Left lung (tissue), 10 donors: ENCODE measurements around the gene SUSD2. TPM values are rescaled to one million over a fixed set of nuclear protein-coding genes. Genes with fewer than 3 reads are reported as not detected.

Experiments
- ATAC-seq: fragments of 200-7000 bp; cut with Tn5 transposase; one replicate; pipeline ENCODE4 v1.9.1; 2020; ENCODE audit warnings: moderate library complexity
- DNase-seq, 4 donors: peaks; one replicate each; pipeline ENCODE4 v3.0.0-alpha.2; 2013 to 2020
- H3K27ac ChIP-seq, 2 donors: fragments of 200-600 bp; sonication (generic) in 1 of 2; one replicate each; pipeline versions ENCODE4 v1.5.0 to v1.8.0; 2020 to 2021
- H3K27me3 ChIP-seq, 2 donors: fragments of 200-600 bp; sonication (generic) in 1 of 2; one replicate each; pipeline versions ENCODE4 v1.5.0 to v1.8.0; 2020 to 2021
- H3K36me3 ChIP-seq, 2 donors: fragments of 200-600 bp; sonication (generic) in 1 of 2; one replicate each; pipeline versions ENCODE4 v1.5.0 to v1.8.0; 2020 to 2021
- H3K4me1 ChIP-seq, 2 donors: fragments of 200-600 bp; one replicate each; pipeline ENCODE4 v1.8.0; 2021
- H3K4me3 ChIP-seq, 2 donors: fragments of 200-600 bp; sonication (generic) in 1 of 2; one replicate each; pipeline versions ENCODE4 v1.5.0 to v1.8.0; 2020 to 2021; ENCODE audit warnings: mild to moderate bottlenecking in 1 of 2
- H3K9me3 ChIP-seq, 2 donors: fragments of 200-600 bp; sonication (generic) in 1 of 2; one replicate each; pipeline versions ENCODE4 v1.5.0 to v1.8.0; 2020 to 2021
- CTCF ChIP-seq, 2 donors: fragments of 200-600 bp; sonication (generic) in 1 of 2; IDR thresholded peaks; one replicate each; pipeline versions ENCODE4 v1.5.0 to v1.8.0; 2021; ENCODE audit warnings: antibody characterized with exemption in 2 of 2
- intact Hi-C, 2 donors: fragments of 100-400 bp; cut with DNase I; formaldehyde crosslinking; loops; one replicate each; pipeline versions ENCODE4 v1.11.2 to v1.14.2; 2022
- polyA plus RNA-seq, 6 donors: library from polyadenylated mRNA; unstranded; fragments of 120-200 nt; gene quantifications; one replicate each; pipeline ENCODE4 v1.2.1, GENCODE V29; 2013; ENCODE audit not compliant: insufficient read length in 6 of 6
- total RNA-seq, 2 donors: library from RNA; stranded (reverse); fragmentation: NEBNext Ultra II Directional; extraction: Animal tissue kit (Norgen Biotek cat#: 25700); gene quantifications; one replicate each; pipeline ENCODE4 v1.2.1, GENCODE V29; 2021
- donor health status: DM: no; HTN: yes; CAD: no.
- donor health status: DM: no; HTN: no; CAD: no.

SUSD2 gene
- total and polyA plus RNA-seq, 8 donors: 8.2 to 374 (median 17.0) TPM

GRCh38 chr22:24191381-24191841 lies 10.1 kb downstream of the SUSD2 start:
- Histone ChIP-seq H3K27me3 (no peaks in the 10 kb centered on the region), H3K4me1 (peaks cover 9 to 28% of the 10 kb centered on the region in 2 donors), H3K9me3 (no peaks in the 10 kb centered on the region), H3K4me3 (no peak overlapping the region), H3K27ac (no peak overlapping the region), H3K36me3 (peaks cover 0 to 7% of the 10 kb centered on the region in 2 donors)
- TF ChIP-seq CTCF (IDR thresholded peaks at IDR 0.05): no peak
- DNase-seq: peak in 1 of 4 donors; percentile 27
- no peak for ATAC-seq
- intact Hi-C loops: no loop called here

GRCh38 chr22:24191893-24192292 lies 10.6 kb downstream of the SUSD2 start:
- no peak for ATAC-seq
- DNase-seq: no peak
- Histone ChIP-seq H3K4me1 (peaks cover 9 to 28% of the 10 kb centered on the region in 2 donors), H3K27me3 (no peaks in the 10 kb centered on the region), H3K4me3 (no peak overlapping the region), H3K36me3 (peaks cover 0 to 6% of the 10 kb centered on the region in 2 donors), H3K27ac (no peak overlapping the region), H3K9me3 (no peaks in the 10 kb centered on the region)
- TF ChIP-seq CTCF (IDR thresholded peaks at IDR 0.05): no peak
- intact Hi-C loops: no loop called here

- H3K9me3 ChIP-seq: no peaks in the 10 kb centered on the region
- H3K4me1 ChIP-seq: peaks cover 6 to 35% of the 10 kb centered on the region in 2 donors
- H3K27ac ChIP-seq: peak overlapping the region; percentile 76 to 77
- no peak for TF ChIP-seq CTCF (IDR thresholded peaks at IDR 0.05)
- no peak overlapping the region for H3K4me3 ChIP-seq
- intact Hi-C loops: no loop called here
- ATAC-seq (peak; percentile 18), DNase-seq (no peak)
- no peaks in the 10 kb centered on the region for H3K27me3 ChIP-seq
- H3K36me3 ChIP-seq: no peaks in the 10 kb centered on the region
Measured at GRCh38 chr22:24198682-24199052, 17.4 kb downstream of the SUSD2 start.

GRCh38 chr22:24200619-24201212 lies 19.4 kb downstream of the SUSD2 start:
- no peak overlapping the region for H3K27ac ChIP-seq
- intact Hi-C loops: no loop called here
- peak; percentile 12 for ATAC-seq

More at GRCh38 chr22:24200619-24201212, 19.4 kb downstream of the SUSD2 start:
- no peaks in the 10 kb centered on the region for H3K36me3 ChIP-seq
- no peaks in the 10 kb centered on the region for H3K27me3 ChIP-seq
- no peak for TF ChIP-seq CTCF (IDR thresholded peaks at IDR 0.05)
- peaks cover 7 to 42% of the 10 kb centered on the region in 2 donors for H3K4me1 ChIP-seq
- DNase-seq: no peak
- no peaks in the 10 kb centered on the region for H3K9me3 ChIP-seq
- no peak overlapping the region for H3K4me3 ChIP-seq
